MV-4-11 (cell line): ENCODE data around the gene C1QTNF6.

ENCODE experiments used
- DNase-seq: peaks from one replicate; lab custom pipeline; 2025; lab: John Stamatoyannopoulos, UW

C1QTNF6 gene

GRCh38 chr22:37190262-37190780, 2.3 kb upstream of the C1QTNF6 start:
- no peak for DNase-seq

- no peak for DNase-seq
These were observed 937 bp upstream of the C1QTNF6 start for GRCh38 chr22:37188901-37189466.

DNA sequence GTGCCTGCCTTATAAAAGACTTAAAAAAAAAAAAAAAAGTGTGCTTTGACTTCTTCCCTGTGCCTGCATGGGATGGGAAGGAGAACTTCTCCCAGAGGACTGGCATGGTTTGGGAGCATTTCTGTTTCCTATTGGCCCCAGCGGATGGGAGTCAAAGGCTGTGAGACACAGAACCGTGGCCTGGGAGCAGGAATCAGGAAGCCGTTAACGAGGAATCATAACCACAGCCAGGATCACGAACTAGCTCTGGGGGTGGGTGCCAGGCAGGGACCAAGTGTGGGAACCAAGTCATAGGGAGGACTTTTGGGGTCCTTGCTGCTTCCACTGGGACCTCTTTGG, 526 bp downstream of the C1QTNF6 start:
- no peak for DNase-seq

- DNase-seq: no peak
These were observed 987 bp downstream of the C1QTNF6 start for GRCh38 chr22:37186997-37187522.

GRCh38 chr22:37186228-37186996, 1.6 kb downstream of the C1QTNF6 start:
- peak; percentile 44 for DNase-seq

DNA sequence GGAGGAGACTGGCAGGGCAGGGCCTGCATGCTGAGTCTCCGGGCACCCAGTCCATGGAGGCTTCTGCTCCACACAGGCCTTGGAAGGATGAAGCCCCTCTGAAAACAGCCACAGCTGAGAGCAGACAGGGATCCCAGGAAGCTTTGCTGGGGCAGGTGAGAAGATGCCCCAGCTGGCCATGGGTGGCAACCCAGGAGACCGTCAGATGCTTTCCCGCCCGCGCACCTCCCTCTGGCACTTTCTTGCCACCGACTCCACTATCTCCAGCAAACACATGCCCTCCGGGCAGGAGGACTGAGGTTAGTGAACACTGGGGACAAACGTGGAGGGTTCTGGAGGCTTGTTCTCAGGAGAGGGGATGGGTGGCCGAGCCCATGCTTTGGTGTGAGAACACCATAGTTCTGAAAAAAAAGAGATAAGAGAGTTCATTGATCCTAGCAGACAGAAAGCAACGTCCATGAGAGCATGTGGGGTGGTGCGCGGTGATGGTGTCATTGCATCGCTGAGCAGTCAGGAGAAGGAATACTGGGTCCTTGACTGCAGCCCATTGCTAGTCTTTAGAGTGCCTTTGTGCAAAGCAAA, 2.3 kb downstream of the C1QTNF6 start:
- no peak for DNase-seq

- DNase-seq: no peak
These were observed 3.1 kb downstream of the C1QTNF6 start for GRCh38 chr22:37184816-37185541.

GRCh38 chr22:37184380-37184755, 3.7 kb downstream of the C1QTNF6 start:
- no peak for DNase-seq

- no peak for DNase-seq
These were observed 4.3 kb downstream of the C1QTNF6 start for GRCh38 chr22:37183432-37184379.

- no peak for DNase-seq
These were observed 5.2 kb downstream of the C1QTNF6 start for GRCh38 chr22:37182949-37183245.

DNA sequence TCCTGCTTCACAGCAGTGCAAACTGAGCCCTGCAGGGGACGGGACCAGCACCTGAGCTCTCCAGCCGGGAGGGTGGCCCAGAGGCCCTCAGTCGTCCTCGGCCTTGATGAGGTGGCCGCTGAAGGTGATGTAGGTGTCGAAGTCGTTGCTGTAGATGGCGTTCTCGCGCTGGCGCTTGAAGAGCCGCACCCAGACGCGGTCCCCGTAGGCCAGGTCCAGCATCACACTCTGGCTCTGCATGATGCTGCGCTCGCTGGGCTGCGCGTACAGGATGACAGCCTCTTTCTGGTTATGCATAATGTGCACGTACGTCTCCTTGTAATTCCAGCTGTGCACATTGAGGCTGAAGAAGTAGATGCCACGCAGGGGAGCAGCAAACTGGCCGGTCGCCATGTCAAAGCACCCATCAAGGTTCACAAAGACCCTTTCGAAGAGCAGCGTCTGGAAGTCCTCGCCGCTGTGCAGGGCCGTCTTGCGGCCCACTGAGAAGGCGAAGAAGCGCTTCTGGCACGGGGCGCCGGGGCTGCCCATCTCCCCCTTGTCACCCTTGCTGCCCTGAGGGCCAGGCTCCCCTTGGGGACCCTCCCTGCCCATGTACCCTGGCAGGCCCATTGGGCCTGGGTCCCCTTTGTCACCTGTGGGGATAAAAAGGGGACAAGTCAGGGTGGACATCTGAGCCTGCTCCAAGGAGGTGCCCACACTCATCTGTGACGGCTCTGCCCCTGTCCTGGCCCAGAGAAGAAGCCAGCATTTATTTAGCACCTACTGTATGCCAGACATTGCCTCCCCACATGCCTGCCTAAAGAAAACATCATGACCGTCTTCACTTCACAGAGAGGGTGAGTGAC, 5.7 kb downstream of the C1QTNF6 start:
- DNase-seq: no peak

DNA sequence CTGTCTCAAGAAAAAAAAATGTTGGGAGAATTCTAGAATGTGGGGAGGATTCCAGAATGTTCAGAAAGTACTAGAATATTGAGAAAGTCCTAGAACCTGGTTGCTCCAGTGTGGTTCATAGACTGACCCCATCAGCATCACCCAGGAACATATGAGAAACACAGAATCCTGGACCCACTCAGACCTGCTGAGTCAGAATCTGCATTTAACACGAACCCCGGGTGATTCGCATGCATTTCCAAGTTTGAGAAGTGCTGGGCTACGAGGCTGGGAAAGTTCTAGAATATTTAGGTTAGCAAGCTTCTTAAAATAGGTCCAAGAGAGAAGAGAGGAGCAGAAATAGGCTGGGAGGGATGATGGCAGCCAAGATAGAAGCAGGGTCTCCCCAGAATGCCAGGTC, 6.4 kb downstream of the C1QTNF6 start:
- no peak for DNase-seq

GRCh38 chr22:37180531-37181231, 7.4 kb downstream of the C1QTNF6 start:
- no peak for DNase-seq

GRCh38 chr22:37179622-37180420, 8.2 kb downstream of the C1QTNF6 start:
- DNase-seq: no peak

DNA sequence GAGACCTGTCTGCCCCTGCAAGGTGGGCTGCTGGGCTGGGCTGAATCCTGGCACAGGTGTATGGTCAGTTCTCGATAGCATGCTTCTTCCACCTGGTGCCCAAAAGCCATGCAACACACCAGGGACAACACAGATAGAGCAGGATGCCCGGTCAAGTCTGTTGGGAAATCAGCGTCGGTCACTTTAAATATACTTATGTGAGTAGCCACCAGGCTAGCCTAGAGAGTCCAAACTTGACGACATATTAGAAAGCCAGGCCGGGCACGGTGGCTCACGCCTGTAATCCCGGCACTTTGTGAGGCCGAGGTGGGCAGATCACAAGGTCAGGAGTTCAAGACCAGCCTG, 8.9 kb downstream of the C1QTNF6 start:
- DNase-seq: no peak

- DNase-seq: peak; percentile 3
These were observed 9.5 kb downstream of the C1QTNF6 start for GRCh38 chr22:37178350-37179125.

DNA sequence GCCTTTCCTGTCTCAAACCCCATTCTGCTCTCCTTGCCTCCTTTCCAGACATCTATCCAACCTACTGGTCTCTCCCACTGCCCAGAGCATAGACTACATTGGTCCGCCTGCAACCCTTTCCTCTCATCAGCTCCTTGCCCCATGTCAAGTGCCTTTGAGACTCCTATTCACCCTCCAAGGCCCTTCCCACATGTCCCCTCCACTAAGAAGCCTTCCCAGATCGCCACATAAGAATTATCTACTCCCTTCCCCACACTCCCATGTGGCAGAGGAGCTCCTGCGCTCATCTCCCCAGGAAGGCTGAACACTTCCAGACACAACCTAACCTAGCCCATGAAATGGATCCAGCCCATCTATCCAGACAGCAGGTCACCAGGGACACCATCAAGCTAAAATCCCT, 10.3 kb downstream of the C1QTNF6 start:
- no peak for DNase-seq

- DNase-seq: no peak
These were observed 10.8 kb downstream of the C1QTNF6 start for GRCh38 chr22:37177221-37177620.
